WTC11 (cell line): ENCODE results near the gene RFX8. TPM values are rescaled to one million over a fixed set of nuclear protein-coding genes. Genes with fewer than 3 reads are reported as not detected.

ENCODE experiments used
- ATAC-seq: fragments of 200-7000 bp; cut with Tn5 transposase; 2 replicates; pipeline ENCODE4 v1.10.0; 2021; ENCODE audit warnings: mild to moderate bottlenecking, moderate library complexity
- CTCF ChIA-PET: fragments of 300-600 bp; sonication (Branson Sonifier 250); formaldehyde crosslinking; loops from one replicate; lab custom pipeline; 2021; ENCODE audit warnings: antibody characterized with exemption; lab: Charles Lee
- POLR2A ChIA-PET: fragments of 350-600 bp; sonication (Branson Sonifier 250); formaldehyde crosslinking; loops from one replicate; lab custom pipeline; 2021; ENCODE audit warnings: antibody characterized with exemption; lab: Charles Lee
- DNase-seq: peaks from one replicate; pipeline ENCODE4 v3.0.0; 2021; ENCODE audit warnings: low spot score
- H3K27ac Mint-ChIP-seq: 2 replicates; pipeline ENCODE4 v1.8.0; 2021; ENCODE audit warnings: mixed read lengths
- H3K27me3 Mint-ChIP-seq: 2 replicates; pipeline ENCODE4 v1.8.0; 2021; ENCODE audit warnings: low read depth, mild to moderate bottlenecking, moderate library complexity, mixed read lengths
- H3K36me3 Mint-ChIP-seq: 2 replicates; pipeline ENCODE4 v1.8.0; 2021; ENCODE audit warnings: mixed read lengths
- H3K4me1 Mint-ChIP-seq: 2 replicates; pipeline ENCODE4 v1.8.0; 2022; ENCODE audit warnings: mixed read lengths
- H3K4me3 Mint-ChIP-seq: 2 replicates; pipeline ENCODE4 v1.8.0; 2021; ENCODE audit warnings: mild to moderate bottlenecking, moderate library complexity, mixed read lengths
- H3K9me3 Mint-ChIP-seq: 2 replicates; pipeline ENCODE4 v1.8.0; 2021; ENCODE audit warnings: mixed read lengths
- AR ChIP-seq: fragments of 250-450 bp; sonication (Bioruptor Pico); IDR thresholded peaks from 2 replicates; pipeline ENCODE4 v1.9.0; 2021; ENCODE audit warnings: mild to moderate bottlenecking
- FOXP1 ChIP-seq: sonication (generic); formaldehyde crosslinking; IDR thresholded peaks from 2 replicates; pipeline ENCODE4 v1.8.0; 2022; ENCODE audit warnings: missing genetic modification reagents, mild to moderate bottlenecking, moderate library complexity, borderline replicate concordance
- NFATC4 ChIP-seq: fragments of 250-450 bp; sonication (Bioruptor Pico); IDR thresholded peaks from 2 replicates; pipeline ENCODE4 v1.9.0; 2021; ENCODE audit warnings: mild to moderate bottlenecking
- SMAD3 ChIP-seq: sonication (generic); formaldehyde crosslinking; IDR thresholded peaks from 2 replicates; pipeline ENCODE4 v1.8.0; 2022; ENCODE audit warnings: missing genetic modification reagents, mild to moderate bottlenecking, borderline replicate concordance
- TEAD4 ChIP-seq: sonication (generic); formaldehyde crosslinking; IDR thresholded peaks from 2 replicates; pipeline ENCODE4 v1.8.0; 2022; ENCODE audit warnings: mild to moderate bottlenecking, missing genetic modification reagents
- TP53 ChIP-seq: sonication (generic); formaldehyde crosslinking; IDR thresholded peaks from 2 replicates; pipeline ENCODE4 v1.8.1; 2023; ENCODE audit warnings: mild to moderate bottlenecking, missing genetic modification reagents
- ZNF317 ChIP-seq: sonication (generic); formaldehyde crosslinking; IDR thresholded peaks from 2 replicates; pipeline ENCODE4 v1.8.1; 2023; ENCODE audit warnings: low read depth, mild to moderate bottlenecking, moderate library complexity, missing genetic modification reagents, borderline replicate concordance
- total RNA-seq: library from RNA; stranded (reverse); gene quantifications from 3 replicates; pipeline ENCODE4 v1.2.3, GENCODE V29; 2021
- TF ChIP-seq, protein P1 (sequence below): sonication (generic); formaldehyde crosslinking; IDR thresholded peaks from 2 replicates; pipeline ENCODE4 v1.8.1; 2022; ENCODE audit warnings: low read depth, missing genetic modification reagents, borderline replicate concordance
- TF ChIP-seq, protein P2 (sequence below): sonication (generic); formaldehyde crosslinking; conservative IDR thresholded peaks from 2 replicates; pipeline ENCODE4 v1.8.1; 2022; ENCODE audit warnings: mild to moderate bottlenecking, missing genetic modification reagents
- TF ChIP-seq, protein P3 (sequence below): fragments of 250-450 bp; sonication (Bioruptor Pico); IDR thresholded peaks from 2 replicates; pipeline ENCODE4 v1.9.0; 2021; ENCODE audit warnings: mild to moderate bottlenecking, borderline replicate concordance
- TF ChIP-seq, protein P4 (sequence below): sonication (generic); formaldehyde crosslinking; IDR thresholded peaks from 2 replicates; pipeline ENCODE4 v1.8.1; 2023; ENCODE audit warnings: mild to moderate bottlenecking, missing genetic modification reagents, moderate library complexity
- TF ChIP-seq, protein P5 (sequence below): sonication (generic); formaldehyde crosslinking; IDR thresholded peaks from 2 replicates; pipeline ENCODE4 v1.8.0; 2023; ENCODE audit warnings: mild to moderate bottlenecking, missing genetic modification reagents
- TF ChIP-seq, protein P6 (sequence below): sonication (generic); formaldehyde crosslinking; IDR thresholded peaks from 2 replicates; pipeline ENCODE4 v1.8.0; 2022; ENCODE audit warnings: mild to moderate bottlenecking, missing genetic modification reagents

Gene RFX8
- total RNA-seq, 1 experiment from 2014 or later, result 0.28 TPM

GRCh38 chr2:101432411-101433181 is 42.3 kb downstream of the RFX8 start (continued):
- TF ChIP-seq, protein P1, sequence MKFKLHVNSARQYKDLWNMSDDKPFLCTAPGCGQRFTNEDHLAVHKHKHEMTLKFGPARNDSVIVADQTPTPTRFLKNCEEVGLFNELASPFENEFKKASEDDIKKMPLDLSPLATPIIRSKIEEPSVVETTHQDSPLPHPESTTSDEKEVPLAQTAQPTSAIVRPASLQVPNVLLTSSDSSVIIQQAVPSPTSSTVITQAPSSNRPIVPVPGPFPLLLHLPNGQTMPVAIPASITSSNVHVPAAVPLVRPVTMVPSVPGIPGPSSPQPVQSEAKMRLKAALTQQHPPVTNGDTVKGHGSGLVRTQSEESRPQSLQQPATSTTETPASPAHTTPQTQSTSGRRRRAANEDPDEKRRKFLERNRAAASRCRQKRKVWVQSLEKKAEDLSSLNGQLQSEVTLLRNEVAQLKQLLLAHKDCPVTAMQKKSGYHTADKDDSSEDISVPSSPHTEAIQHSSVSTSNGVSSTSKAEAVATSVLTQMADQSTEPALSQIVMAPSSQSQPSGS (CRISPR knock-in tag), result no peak

DNA sequence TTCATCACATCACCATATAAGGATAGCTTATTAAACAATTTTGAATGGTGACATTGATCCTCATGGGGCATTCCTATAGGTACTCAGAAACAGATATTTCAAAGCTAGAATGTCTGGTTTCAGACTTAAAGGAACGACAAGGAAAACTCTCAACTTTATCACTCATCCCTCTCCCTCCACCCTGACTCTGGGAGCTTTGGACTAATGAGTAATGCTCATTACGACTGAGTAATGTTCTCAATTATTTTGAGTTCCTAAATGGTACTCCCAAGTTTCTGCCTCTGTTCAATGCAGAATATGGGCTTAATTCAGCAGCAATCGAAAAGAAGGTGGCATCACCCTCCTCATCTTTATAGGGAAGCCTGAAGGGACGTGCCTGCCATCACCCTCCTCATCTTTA is 43.4 kb downstream of the RFX8 start:
- Mint-ChIP-seq H3K9me3 (no peaks in the 10 kb centered on the region), H3K27ac (no peak overlapping the region), H3K27me3 (peaks cover 3% of the 10 kb centered on the region; the same call in 1 of the 2 replicates), H3K36me3 (no peaks in the 10 kb centered on the region), H3K4me1 (peaks cover 16% of the 10 kb centered on the region), H3K4me3 (no peak overlapping the region)
- POLR2A ChIA-PET, result no interaction called here
- CTCF ChIA-PET, result no interaction called here
- TF ChIP-seq, protein P2, sequence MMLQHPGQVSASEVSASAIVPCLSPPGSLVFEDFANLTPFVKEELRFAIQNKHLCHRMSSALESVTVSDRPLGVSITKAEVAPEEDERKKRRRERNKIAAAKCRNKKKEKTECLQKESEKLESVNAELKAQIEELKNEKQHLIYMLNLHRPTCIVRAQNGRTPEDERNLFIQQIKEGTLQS (CRISPR knock-in tag), result no peak
- TF ChIP-seq, protein P3, sequence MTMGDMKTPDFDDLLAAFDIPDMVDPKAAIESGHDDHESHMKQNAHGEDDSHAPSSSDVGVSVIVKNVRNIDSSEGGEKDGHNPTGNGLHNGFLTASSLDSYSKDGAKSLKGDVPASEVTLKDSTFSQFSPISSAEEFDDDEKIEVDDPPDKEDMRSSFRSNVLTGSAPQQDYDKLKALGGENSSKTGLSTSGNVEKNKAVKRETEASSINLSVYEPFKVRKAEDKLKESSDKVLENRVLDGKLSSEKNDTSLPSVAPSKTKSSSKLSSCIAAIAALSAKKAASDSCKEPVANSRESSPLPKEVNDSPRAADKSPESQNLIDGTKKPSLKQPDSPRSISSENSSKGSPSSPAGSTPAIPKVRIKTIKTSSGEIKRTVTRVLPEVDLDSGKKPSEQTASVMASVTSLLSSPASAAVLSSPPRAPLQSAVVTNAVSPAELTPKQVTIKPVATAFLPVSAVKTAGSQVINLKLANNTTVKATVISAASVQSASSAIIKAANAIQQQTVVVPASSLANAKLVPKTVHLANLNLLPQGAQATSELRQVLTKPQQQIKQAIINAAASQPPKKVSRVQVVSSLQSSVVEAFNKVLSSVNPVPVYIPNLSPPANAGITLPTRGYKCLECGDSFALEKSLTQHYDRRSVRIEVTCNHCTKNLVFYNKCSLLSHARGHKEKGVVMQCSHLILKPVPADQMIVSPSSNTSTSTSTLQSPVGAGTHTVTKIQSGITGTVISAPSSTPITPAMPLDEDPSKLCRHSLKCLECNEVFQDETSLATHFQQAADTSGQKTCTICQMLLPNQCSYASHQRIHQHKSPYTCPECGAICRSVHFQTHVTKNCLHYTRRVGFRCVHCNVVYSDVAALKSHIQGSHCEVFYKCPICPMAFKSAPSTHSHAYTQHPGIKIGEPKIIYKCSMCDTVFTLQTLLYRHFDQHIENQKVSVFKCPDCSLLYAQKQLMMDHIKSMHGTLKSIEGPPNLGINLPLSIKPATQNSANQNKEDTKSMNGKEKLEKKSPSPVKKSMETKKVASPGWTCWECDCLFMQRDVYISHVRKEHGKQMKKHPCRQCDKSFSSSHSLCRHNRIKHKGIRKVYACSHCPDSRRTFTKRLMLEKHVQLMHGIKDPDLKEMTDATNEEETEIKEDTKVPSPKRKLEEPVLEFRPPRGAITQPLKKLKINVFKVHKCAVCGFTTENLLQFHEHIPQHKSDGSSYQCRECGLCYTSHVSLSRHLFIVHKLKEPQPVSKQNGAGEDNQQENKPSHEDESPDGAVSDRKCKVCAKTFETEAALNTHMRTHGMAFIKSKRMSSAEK (CRISPR knock-in tag), result no peak
- TF ChIP-seq TP53 (CRISPR knock-in tag) (no peak), FOXP1 (CRISPR knock-in tag) (no peak), ZNF317 (CRISPR knock-in tag) (no peak), TEAD4 (CRISPR knock-in tag) (no peak), SMAD3 (CRISPR knock-in tag) (no peak), AR (CRISPR knock-in tag) (no peak), NFATC4 (no peak)
- TF ChIP-seq, protein P4, sequence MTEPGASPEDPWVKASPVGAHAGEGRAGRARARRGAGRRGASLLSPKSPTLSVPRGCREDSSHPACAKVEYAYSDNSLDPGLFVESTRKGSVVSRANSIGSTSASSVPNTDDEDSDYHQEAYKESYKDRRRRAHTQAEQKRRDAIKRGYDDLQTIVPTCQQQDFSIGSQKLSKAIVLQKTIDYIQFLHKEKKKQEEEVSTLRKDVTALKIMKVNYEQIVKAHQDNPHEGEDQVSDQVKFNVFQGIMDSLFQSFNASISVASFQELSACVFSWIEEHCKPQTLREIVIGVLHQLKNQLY (CRISPR knock-in tag), result no peak
- TF ChIP-seq, protein P5, sequence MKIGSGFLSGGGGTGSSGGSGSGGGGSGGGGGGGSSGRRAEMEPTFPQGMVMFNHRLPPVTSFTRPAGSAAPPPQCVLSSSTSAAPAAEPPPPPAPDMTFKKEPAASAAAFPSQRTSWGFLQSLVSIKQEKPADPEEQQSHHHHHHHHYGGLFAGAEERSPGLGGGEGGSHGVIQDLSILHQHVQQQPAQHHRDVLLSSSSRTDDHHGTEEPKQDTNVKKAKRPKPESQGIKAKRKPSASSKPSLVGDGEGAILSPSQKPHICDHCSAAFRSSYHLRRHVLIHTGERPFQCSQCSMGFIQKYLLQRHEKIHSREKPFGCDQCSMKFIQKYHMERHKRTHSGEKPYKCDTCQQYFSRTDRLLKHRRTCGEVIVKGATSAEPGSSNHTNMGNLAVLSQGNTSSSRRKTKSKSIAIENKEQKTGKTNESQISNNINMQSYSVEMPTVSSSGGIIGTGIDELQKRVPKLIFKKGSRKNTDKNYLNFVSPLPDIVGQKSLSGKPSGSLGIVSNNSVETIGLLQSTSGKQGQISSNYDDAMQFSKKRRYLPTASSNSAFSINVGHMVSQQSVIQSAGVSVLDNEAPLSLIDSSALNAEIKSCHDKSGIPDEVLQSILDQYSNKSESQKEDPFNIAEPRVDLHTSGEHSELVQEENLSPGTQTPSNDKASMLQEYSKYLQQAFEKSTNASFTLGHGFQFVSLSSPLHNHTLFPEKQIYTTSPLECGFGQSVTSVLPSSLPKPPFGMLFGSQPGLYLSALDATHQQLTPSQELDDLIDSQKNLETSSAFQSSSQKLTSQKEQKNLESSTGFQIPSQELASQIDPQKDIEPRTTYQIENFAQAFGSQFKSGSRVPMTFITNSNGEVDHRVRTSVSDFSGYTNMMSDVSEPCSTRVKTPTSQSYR (CRISPR knock-in tag), result no peak
- TF ChIP-seq, protein P6, sequence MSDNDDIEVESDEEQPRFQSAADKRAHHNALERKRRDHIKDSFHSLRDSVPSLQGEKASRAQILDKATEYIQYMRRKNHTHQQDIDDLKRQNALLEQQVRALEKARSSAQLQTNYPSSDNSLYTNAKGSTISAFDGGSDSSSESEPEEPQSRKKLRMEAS (CRISPR knock-in tag), result no peak
- DNase-seq (no peak), ATAC-seq (no peak)
